Measurements from ENCODE around the gene GPR3. TPM values are rescaled to one million over a fixed set of nuclear protein-coding genes. Genes with fewer than 3 reads are reported as not detected.

GPR3 gene
- total RNA-seq, 1 donor from 2014 or later = 0.16 TPM

- H3K4me1 ChIP-seq = peaks cover 81% of the 10 kb centered on the region
These were observed 5.3 kb downstream of the GPR3 start for GRCh38 chr1:27397749-27398148.

GRCh38 chr1:27398405-27399149, 6.2 kb downstream of the GPR3 start:
- no peak for DNase-seq
- TF ChIP-seq CTCF (IDR thresholded peaks at IDR 0.05; ENCODE audit: borderline replicate concordance) = no peak
- Histone ChIP-seq H3K4me3 (no peak overlapping the region), H3K9me3 (replicated peaks) (no peaks in the 10 kb centered on the region), H3K36me3 (no peaks in the 10 kb centered on the region), H3K27me3 (ENCODE audit: low read depth) (no peaks in the 10 kb centered on the region), H3K27ac (replicated peaks) (peak overlapping the region; percentile 31), H3K4me1 (peaks cover 87% of the 10 kb centered on the region)
- intact Hi-C loops (cut with micrococcal nuclease) = loop anchor here (2.0 kb wide), 1 partner anchor 208 kb away; no protein-coding TSS in a partner anchor

More at GRCh38 chr1:27397749-27398148, 5.3 kb downstream of the GPR3 start:
- TF ChIP-seq CTCF (IDR thresholded peaks at IDR 0.05; ENCODE audit: borderline replicate concordance) = no peak
- Histone ChIP-seq H3K9me3 (replicated peaks) (no peaks in the 10 kb centered on the region), H3K27me3 (ENCODE audit: low read depth) (no peaks in the 10 kb centered on the region), H3K27ac (replicated peaks) (peak overlapping the region; percentile 66), H3K4me3 (no peak overlapping the region), H3K36me3 (no peaks in the 10 kb centered on the region)
- DNase-seq = no peak
- intact Hi-C loops (cut with micrococcal nuclease) = loop anchor here (2.0 kb wide), 1 partner anchor 209 kb away; no protein-coding TSS in a partner anchor

GRCh38 chr1:27399251-27400025, 7.0 kb downstream of the GPR3 start:
- DNase-seq = no peak

GRCh38 chr1:27400082-27400962, 7.9 kb downstream of the GPR3 start:
- no peak for TF ChIP-seq CTCF (IDR thresholded peaks at IDR 0.05; ENCODE audit: borderline replicate concordance)
- H3K27me3 ChIP-seq (ENCODE audit: low read depth) = no peaks in the 10 kb centered on the region
- peak overlapping the region; percentile 31 for H3K27ac ChIP-seq (replicated peaks)
- DNase-seq = no peak
- H3K4me3 ChIP-seq = no peak overlapping the region
- H3K9me3 ChIP-seq (replicated peaks) = no peaks in the 10 kb centered on the region
- H3K36me3 ChIP-seq = no peaks in the 10 kb centered on the region
- intact Hi-C loops (cut with micrococcal nuclease) = no loop called here
- peaks cover 100% of the 10 kb centered on the region for H3K4me1 ChIP-seq

More at GRCh38 chr1:27399251-27400025, 7.0 kb downstream of the GPR3 start:
- H3K36me3 ChIP-seq = no peaks in the 10 kb centered on the region
- peaks cover 95% of the 10 kb centered on the region for H3K4me1 ChIP-seq
- H3K9me3 ChIP-seq (replicated peaks) = no peaks in the 10 kb centered on the region
- peak overlapping the region; percentile 31 for H3K27ac ChIP-seq (replicated peaks)
- intact Hi-C loops (cut with micrococcal nuclease) = loop anchor here (2.0 kb wide), 1 partner anchor 207 kb away; no protein-coding TSS in a partner anchor
- H3K4me3 ChIP-seq = no peak overlapping the region
- no peak for TF ChIP-seq CTCF (IDR thresholded peaks at IDR 0.05; ENCODE audit: borderline replicate concordance)
- no peaks in the 10 kb centered on the region for H3K27me3 ChIP-seq (ENCODE audit: low read depth)

GRCh38 chr1:27400963-27401341, 8.5 kb downstream of the GPR3 start:
- TF ChIP-seq CTCF (IDR thresholded peaks at IDR 0.05; ENCODE audit: borderline replicate concordance) = no peak
- Histone ChIP-seq H3K36me3 (no peaks in the 10 kb centered on the region), H3K27me3 (ENCODE audit: low read depth) (no peaks in the 10 kb centered on the region), H3K4me1 (peaks cover 100% of the 10 kb centered on the region), H3K4me3 (no peak overlapping the region), H3K27ac (replicated peaks) (peak overlapping the region; percentile 85), H3K9me3 (replicated peaks) (no peaks in the 10 kb centered on the region)
- intact Hi-C loops (cut with micrococcal nuclease) = no loop called here
- no peak for DNase-seq
